Peyer's patch (tissue), 4 donors: ENCODE results near the gene NOC4L.

ENCODE experiments used
- POLR2A ChIP-seq, 2 donors: fragments of 450-650 bp; IDR thresholded peaks; one replicate each; pipeline ENCODE4 v1.5.1; 2017; ENCODE audit warnings: antibody characterized with exemption in 2 of 2, mild to moderate bottlenecking in 2 of 2, moderate library complexity in 2 of 2
- TF ChIP-seq, protein P1 (sequence below), 6 experiments: fragments of 450-650 bp in 4 of 6; fragments of 200-600 bp in 2 of 6; sonication (generic) in 1 of 6; IDR thresholded peaks; one replicate each; pipeline ENCODE4 v1.5.1; 2017 to 2019; ENCODE audit warnings: antibody characterized with exemption in 6 of 6, mild to moderate bottlenecking in 3 of 6, moderate library complexity in 1 of 6

DNA sequence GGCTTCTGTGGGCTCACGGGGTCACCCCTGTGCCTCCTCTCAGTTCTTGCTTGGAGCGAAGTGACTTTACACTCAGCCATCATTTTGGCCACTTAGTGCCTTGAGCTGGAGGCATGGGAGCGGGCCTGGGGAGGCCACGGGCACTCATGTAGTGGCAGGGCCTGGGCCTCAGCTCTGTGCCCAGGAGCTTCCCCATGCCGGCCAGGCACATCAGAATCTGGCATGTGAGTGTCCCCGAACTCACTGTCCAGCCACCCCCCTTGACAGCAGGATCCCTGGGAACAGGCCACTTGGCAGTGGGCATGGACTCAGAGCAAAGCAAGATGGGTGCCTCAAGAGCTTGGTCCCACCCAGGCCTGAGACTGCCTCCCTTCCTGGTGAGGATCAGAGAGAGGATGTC is 29.6 kb upstream of the NOC4L start:
- TF ChIP-seq, protein P1, sequence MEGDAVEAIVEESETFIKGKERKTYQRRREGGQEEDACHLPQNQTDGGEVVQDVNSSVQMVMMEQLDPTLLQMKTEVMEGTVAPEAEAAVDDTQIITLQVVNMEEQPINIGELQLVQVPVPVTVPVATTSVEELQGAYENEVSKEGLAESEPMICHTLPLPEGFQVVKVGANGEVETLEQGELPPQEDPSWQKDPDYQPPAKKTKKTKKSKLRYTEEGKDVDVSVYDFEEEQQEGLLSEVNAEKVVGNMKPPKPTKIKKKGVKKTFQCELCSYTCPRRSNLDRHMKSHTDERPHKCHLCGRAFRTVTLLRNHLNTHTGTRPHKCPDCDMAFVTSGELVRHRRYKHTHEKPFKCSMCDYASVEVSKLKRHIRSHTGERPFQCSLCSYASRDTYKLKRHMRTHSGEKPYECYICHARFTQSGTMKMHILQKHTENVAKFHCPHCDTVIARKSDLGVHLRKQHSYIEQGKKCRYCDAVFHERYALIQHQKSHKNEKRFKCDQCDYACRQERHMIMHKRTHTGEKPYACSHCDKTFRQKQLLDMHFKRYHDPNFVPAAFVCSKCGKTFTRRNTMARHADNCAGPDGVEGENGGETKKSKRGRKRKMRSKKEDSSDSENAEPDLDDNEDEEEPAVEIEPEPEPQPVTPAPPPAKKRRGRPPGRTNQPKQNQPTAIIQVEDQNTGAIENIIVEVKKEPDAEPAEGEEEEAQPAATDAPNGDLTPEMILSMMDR (IDR thresholded peaks at IDR 0.05), result no peak
- TF ChIP-seq POLR2A (IDR thresholded peaks at IDR 0.05), result no peak
